Activated CD4-positive, alpha-beta T cell treated with anti-CD3 and anti-CD28 coated beads, Interleukin-2, amount 50 U/mL, for 4 hours (primary cell): Measurements from ENCODE around the gene EPB41L3.

Source experiments
- DNase-seq, 2 experiments: peaks; one replicate each; pipeline ENCODE4 v3.0.0-alpha.2; 2020

The EPB41L3 gene

DNA sequence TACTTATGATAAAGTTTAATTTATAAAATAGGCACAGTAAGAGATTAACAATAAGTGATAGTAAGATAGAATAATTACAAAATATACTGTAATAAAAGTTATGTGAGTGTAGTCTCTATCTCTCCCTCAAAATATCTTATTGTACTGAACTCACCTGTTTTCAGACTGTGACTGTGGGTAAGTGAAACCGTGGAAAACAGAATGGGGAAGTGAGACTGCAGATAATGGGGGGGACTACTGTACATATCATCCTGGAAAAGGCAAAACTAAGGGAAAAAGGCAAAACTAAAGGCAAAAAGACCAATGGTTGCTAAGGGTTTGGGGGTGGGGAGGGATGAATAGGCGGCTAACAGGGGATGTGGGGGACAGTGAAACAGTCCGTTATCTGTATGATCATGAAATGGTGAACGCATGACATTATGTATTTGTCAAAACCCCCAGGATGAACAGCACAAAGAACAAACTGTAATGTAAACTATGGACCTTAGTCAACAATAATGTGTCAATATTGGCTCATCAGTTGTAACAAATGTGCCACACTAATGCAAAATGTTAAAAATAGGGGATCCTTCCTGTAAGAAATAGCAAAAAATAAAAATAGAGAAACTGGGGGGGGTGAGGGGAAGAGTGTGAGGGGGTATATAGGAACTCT lies 93.8 kb downstream of the EPB41L3 start:
- DNase-seq = no peak

DNA sequence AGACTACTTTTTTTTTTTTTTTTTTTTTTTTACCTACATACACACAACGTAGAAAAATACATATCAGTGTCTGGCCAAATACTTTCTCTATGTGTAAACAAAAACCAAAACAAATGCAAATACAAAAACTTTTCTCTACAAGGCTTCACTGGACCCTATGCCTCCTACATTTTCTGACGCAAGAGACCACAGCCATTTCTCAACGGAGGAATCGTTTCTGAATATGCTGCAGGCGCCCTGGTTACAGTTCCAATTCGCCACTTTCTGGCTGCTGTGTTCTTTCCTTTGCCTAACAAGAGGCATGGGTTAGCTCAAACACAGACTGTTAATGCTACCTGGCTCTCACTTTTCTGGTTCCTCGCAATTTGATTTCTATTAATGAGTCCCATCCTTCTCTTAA lies 96.4 kb downstream of the EPB41L3 start:
- DNase-seq = no peak

- DNase-seq = no peak
These were observed 99.0 kb downstream of the EPB41L3 start for GRCh38 chr18:5444847-5445246.

GRCh38 chr18:5444269-5444668 lies 99.5 kb downstream of the EPB41L3 start:
- DNase-seq = no peak

DNA sequence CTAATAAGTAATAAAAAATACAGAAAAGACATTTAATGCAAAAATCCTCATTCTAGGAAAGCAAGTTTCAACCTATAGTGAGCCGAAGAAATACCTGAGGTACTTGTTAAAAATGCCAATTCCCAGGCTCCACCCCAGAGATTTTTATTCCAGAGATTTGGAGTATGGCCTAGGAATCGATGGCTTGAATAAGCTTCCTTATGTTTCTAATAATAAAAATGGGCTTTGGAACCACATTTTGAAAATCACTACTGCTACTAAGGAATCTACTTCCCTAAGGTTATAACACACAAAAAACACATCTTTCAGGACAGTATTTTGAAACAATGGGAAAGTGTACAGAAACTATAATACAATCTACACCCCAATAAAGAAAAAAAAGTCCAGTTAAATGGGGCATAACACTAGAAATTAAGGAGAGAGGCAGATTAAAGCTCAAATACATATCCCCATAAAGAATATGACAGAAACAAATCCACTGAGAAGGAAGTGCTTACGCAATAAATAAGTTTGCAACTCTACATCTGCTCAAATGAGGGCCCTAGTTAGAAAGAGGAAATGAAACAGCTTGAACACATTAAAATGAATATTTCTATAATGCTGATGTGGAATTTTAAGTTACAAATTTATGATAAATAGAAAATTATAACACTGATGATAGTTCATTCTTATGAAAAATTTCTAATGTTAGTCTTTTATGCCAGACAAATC lies 103.7 kb downstream of the EPB41L3 start:
- no peak for DNase-seq

DNA sequence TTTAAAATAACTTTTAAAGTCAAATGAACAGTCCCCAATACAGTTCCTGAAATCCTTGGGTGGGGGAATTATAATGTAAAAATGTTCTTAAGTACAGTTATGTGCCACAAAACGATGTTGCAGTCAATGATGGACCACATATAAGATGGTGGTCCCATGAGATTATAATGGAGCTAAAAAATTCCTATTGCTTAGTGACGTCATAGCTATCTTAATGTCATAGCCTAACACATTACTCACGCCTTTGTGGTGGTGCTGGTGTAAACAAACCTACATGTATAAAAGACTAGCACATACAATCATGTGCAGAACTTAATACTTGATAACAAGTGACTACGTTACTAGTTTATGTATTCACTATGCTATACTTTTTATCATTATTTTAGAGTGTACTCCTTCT lies 109.4 kb downstream of the EPB41L3 start:
- DNase-seq = no peak

GRCh38 chr18:5431836-5432575 lies 111.8 kb downstream of the EPB41L3 start:
- DNase-seq = no peak

GRCh38 chr18:5430131-5430530 lies 113.7 kb downstream of the EPB41L3 start:
- no peak for DNase-seq

DNA sequence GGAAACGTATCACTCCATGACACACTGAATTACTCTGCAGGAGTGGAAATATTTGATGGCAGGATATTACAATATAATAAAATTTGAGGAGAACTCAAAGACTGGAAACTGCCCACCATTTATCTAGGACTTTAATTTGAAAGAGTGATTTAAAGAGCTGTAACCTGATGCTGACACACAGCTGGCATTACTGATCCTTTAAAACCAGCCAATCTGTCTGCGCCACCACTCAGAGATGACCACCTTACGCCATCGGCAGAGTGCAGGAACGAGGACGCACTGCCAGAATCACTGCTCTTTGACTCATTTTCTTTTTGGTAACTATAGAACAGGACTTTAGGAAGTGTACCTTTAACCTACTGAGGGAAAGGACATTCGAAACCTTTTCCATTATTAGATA lies 114.1 kb downstream of the EPB41L3 start:
- no peak for DNase-seq

- DNase-seq = no peak
These were observed 118.1 kb downstream of the EPB41L3 start for GRCh38 chr18:5425721-5426120.

DNA sequence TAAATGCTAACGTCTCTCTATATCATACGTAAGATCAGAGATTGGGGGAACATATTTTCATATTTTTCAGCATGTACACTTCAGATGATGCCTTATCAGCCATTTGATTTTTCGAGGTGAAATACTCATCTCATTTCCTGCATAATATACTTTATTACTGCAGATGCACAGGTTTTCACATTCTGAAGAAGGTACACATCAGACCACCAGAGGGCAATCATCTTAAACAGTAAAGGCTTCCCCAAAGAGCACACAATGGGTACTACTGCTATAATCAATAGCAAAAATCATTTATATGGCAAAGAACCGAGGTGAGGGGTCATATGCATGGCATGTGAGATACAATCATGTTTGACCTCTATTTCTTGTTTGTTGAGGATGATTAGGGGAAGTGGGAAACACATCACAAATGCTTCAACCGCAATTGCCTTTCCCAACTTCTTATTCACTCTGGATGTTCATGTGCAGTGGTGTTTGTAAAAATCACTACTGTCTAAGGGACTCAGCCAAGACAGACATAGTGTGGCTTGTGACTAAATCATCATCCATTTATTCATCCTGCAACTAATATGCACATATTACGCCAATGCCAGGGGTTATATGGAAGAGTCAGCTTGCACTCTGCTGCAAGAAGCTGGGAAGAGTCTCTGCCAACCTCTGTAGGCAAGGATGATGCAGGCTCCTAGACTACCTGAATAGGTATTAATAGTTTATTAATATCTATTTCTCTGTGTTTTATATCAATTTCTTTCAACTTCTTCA lies 118.7 kb downstream of the EPB41L3 start:
- no peak for DNase-seq

- no peak for DNase-seq
These were observed 121.2 kb downstream of the EPB41L3 start for GRCh38 chr18:5422626-5423025.

DNA sequence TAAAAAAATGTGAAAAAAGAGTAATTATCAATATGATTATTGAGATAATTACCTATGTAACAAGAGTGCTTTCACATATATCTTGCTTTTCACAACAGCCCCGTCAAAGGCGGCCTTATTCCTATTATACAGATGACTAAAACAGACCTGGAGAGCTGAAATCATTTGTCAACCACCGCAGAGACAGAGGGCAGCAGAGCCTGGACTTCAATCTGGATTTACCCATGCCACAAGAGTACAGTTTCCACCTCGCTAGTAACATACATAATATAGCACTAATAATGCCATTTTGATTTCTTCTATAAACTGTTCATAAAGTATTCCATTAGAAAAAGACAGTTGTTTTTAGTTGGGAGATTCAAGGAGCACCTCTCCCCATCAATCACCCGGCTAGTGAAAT lies 121.8 kb downstream of the EPB41L3 start:
- DNase-seq = no peak

DNA sequence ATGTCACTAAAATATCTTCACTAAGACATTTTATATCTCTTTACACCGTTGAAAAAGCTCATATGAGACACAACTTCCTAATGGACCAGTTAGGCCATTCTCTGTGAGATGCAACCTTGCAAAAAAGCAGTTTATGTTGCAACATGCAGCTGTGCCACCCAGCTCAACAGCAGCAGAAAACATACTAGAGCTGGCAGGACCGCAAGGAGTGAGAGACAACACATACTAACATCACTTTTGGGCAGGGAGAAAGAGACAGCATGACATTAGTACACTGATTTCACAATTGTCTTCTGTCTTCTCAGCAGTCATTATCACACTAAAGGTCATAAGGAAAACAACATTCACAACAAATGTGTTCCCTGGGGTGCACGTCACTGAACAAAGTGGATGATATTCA lies 122.9 kb downstream of the EPB41L3 start:
- DNase-seq = no peak

DNA sequence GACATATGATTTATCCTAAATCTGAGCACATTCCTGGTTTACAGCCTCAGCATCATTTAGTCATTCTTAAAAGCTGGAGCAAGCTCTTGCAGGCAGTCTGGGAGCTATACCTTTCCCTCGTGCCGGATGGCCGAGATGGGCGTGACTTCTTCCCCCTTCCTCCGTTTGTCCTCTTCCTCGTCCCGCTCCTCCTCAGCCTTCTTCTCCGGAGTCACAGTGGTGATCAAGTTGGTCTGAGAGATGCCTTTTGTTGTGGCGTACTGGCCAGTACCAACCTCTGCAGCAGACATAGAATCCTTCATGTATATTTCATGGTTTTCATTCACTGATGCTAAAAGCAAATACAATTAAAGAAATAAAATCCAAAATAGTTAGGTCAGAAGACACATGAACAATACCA lies 124.2 kb downstream of the EPB41L3 start:
- DNase-seq = no peak

GRCh38 chr18:5419030-5419429 lies 124.8 kb downstream of the EPB41L3 start:
- no peak for DNase-seq

DNA sequence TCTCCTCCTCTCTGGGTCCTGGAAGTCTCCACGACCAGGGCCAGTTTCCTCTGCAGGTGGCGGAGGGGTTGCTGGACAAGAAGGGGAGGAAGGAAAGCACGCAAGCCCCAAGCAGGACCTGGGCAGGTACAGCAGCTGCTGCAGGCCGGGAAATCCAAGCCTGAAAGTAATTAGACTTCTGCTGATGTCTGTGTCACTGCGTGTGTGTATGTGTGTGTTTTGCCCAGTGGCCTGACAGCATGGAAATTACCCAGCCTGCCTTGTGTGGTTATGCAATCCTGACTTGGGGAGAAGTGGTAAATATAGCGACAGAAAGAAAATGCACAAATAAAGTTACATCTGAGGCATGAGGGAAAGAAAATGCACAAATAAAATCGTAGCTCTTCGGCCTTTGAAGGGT lies 126.5 kb downstream of the EPB41L3 start:
- no peak for DNase-seq

DNA sequence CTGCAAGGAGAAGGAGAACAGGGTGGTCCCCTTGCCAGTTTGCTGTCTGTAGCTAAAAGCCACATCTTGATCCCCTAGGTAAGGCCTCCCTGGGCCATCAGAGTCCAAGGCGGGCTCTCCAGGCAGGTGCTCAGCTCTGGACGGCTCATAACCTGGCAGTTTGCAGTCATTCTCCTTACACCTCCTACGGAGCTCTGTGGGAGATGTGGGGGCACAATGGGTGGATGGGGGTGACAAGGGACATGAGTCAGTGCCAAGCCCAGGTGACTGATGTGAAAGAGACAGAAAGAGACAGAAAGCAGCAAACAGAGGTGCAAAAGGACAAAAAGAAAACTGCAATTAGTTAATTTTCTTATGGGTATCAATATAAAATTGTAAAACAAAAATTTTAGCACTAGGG lies 127.7 kb downstream of the EPB41L3 start:
- no peak for DNase-seq

DNA sequence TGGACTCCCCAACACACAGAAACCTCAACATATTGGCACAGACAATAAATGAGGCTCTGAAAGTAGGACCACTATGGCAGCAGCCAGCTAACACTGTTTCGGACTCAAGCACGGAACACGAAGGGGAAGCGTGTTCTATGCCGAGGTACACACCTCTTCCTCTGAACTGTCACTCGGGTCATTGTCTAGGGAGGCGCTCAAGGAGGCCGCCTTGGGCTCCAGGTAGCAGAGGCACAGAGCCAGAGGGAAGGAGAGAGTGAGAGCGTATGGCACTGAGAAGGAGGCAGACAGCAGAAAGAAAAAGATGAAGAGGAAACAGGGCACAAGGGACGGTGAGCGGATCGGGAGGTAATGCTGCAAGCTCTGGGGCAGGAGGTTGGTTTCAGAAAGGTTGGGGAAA lies 128.1 kb downstream of the EPB41L3 start:
- DNase-seq = no peak

DNA sequence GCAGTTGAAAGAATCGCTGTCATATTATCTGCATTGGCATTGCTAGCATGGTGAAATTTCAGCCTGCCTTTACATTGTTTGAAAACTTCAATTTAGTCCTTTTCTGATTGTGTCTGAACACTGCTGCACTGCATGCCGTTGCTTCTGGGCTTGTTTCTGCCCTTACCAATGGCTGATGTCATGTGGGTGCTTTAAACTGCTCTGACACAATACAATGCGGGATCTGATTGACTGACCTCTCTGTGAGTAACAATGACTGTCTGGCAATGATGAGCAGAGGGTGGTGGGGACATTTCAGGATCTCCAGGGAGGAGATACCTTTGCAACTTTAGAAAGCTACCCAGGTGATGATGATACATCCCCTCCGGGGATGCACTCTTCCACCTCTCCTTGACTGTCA lies 128.8 kb downstream of the EPB41L3 start:
- DNase-seq = no peak

DNA sequence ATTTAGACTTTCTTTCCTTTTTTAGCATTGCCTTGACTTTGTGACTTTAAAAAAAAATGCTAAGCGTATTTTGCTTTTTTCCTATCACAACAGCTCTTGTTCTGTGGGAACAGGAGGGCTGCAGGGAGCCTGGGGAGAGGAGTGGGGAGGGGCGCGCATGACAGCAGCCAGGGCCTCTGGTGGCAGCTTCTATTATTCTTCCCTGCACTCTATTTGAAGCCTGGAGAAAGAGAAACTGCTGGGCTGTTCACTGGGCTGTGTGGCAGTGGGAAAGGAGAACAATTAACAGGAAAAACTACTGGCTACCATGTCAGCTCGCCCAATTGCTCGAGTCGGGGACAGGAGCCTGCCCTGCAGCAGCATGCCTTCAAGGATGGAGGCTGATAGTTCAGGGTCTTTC lies 129.3 kb downstream of the EPB41L3 start:
- no peak for DNase-seq

GRCh38 chr18:5413447-5413846 lies 130.3 kb downstream of the EPB41L3 start:
- DNase-seq = no peak

DNA sequence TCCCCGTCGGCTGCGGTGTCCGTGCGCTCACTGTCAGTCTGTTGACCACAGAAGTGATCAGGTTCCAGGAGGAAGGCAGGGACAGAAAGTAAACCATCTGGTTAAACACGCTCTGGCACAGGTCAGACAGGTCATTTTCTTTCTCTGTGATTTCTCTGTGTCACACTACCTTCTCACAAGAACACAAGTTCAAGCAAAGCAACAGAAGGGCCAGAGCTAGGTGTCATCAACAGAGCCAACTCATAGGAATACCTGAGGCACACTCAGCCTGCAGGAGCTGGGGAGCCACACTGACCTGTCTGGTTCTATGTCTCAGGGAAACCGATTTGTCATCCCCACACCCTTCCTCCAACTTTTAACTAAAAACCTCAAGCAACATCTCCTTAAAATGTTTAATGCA lies 133.2 kb downstream of the EPB41L3 start:
- no peak for DNase-seq

- DNase-seq = no peak
These were observed 145.5 kb downstream of the EPB41L3 start for GRCh38 chr18:5398269-5398668.
